ENCODE results near the gene CARMIL1.

GRCh38 chr6:25623065-25623464 is 343.9 kb downstream of the CARMIL1 start:
- TF ChIP-seq EP300 (IDR thresholded peaks at IDR 0.05): no peak
- TF ChIP-seq, protein P1, sequence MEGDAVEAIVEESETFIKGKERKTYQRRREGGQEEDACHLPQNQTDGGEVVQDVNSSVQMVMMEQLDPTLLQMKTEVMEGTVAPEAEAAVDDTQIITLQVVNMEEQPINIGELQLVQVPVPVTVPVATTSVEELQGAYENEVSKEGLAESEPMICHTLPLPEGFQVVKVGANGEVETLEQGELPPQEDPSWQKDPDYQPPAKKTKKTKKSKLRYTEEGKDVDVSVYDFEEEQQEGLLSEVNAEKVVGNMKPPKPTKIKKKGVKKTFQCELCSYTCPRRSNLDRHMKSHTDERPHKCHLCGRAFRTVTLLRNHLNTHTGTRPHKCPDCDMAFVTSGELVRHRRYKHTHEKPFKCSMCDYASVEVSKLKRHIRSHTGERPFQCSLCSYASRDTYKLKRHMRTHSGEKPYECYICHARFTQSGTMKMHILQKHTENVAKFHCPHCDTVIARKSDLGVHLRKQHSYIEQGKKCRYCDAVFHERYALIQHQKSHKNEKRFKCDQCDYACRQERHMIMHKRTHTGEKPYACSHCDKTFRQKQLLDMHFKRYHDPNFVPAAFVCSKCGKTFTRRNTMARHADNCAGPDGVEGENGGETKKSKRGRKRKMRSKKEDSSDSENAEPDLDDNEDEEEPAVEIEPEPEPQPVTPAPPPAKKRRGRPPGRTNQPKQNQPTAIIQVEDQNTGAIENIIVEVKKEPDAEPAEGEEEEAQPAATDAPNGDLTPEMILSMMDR (IDR thresholded peaks at IDR 0.05): no peak
- TF ChIP-seq POLR2AphosphoS5 (IDR thresholded peaks at IDR 0.05): no peak

All from suprapubic skin (tissue), 4 donors.